GM19240 (cell line): ENCODE measurements around the gene TMEM214.

Source experiments
- DNase-seq: peaks from one replicate; pipeline ENCODE4 v3.0.0; 2011; ENCODE audit warnings: low spot score; ENCODE audit not compliant: insufficient read length

TMEM214 gene

GRCh38 chr2:27039871-27040270, 7.1 kb downstream of the TMEM214 start:
- no peak for DNase-seq

- no peak for DNase-seq
Observed at GRCh38 chr2:27040282-27040681, 7.5 kb downstream of the TMEM214 start.

- DNase-seq, result no peak
Observed at GRCh38 chr2:27041752-27042151, 9.0 kb downstream of the TMEM214 start.

GRCh38 chr2:27042159-27042661, 9.4 kb downstream of the TMEM214 start:
- DNase-seq, result no peak

GRCh38 chr2:27042985-27043634, 10.3 kb downstream of the TMEM214 start:
- DNase-seq, result no peak

GRCh38 chr2:27049422-27050280, 16.9 kb downstream of the TMEM214 start:
- peak; percentile 51 for DNase-seq

- DNase-seq, result peak; percentile 74
Observed at GRCh38 chr2:27050281-27050995, 17.7 kb downstream of the TMEM214 start.

GRCh38 chr2:27050996-27051901, 18.5 kb downstream of the TMEM214 start, which contains the start of gene AGBL5:
TSS of gene AGBL5 (plus strand) at chr2:27051668. CDS start at chr2:27052959, 1,291 bp downstream.
- DNase-seq, result peak; percentile 96

GRCh38 chr2:27051902-27052645, 19.3 kb downstream of the TMEM214 start:
- DNase-seq, result no peak

- no peak for DNase-seq
Observed at GRCh38 chr2:27053321-27053720, 20.6 kb downstream of the TMEM214 start.

GRCh38 chr2:27053776-27054175, 21.0 kb downstream of the TMEM214 start:
- DNase-seq, result no peak

- DNase-seq, result no peak
Observed at GRCh38 chr2:27054721-27055120, 22.0 kb downstream of the TMEM214 start.

- no peak for DNase-seq
Observed at GRCh38 chr2:27057184-27057583, 24.4 kb downstream of the TMEM214 start.

- no peak for DNase-seq
Observed at GRCh38 chr2:27058210-27058609, 25.4 kb downstream of the TMEM214 start.

GRCh38 chr2:27059141-27059820, 26.5 kb downstream of the TMEM214 start:
- DNase-seq, result no peak

GRCh38 chr2:27060323-27060722, 27.6 kb downstream of the TMEM214 start:
- no peak for DNase-seq

- DNase-seq, result no peak
Observed at GRCh38 chr2:27065128-27065527, 32.4 kb downstream of the TMEM214 start.

- no peak for DNase-seq
Observed at GRCh38 chr2:27067385-27067784, 34.6 kb downstream of the TMEM214 start.

GRCh38 chr2:27069436-27069835, 36.7 kb downstream of the TMEM214 start:
- no peak for DNase-seq
